T-helper 1 cell (primary cell): ENCODE results near the gene RAB10.

Experiments
- DNase-seq, 5 donors: peaks; one replicate each; pipeline ENCODE4 v3.0.0-alpha.2; 2012 to 2020

RAB10 gene

GRCh38 chr2:26184121-26184520 lies 150.2 kb downstream of the RAB10 start:
- no peak for DNase-seq

- DNase-seq = peak; percentile 71 to 90 (median 76)
Measured at GRCh38 chr2:26184555-26185303, 150.8 kb downstream of the RAB10 start.

GRCh38 chr2:26185304-26185928 lies 151.5 kb downstream of the RAB10 start:
- DNase-seq = no peak

GRCh38 chr2:26185954-26186770 lies 152.3 kb downstream of the RAB10 start:
- DNase-seq = no peak
